Prostate gland (tissue), 2 donors: ENCODE results near the gene DICER1. TPM values are rescaled to one million over a fixed set of nuclear protein-coding genes. Genes with fewer than 3 reads are reported as not detected.
A peak's percentile ranks its signal among the peaks of the same experiment; 100 is the strongest.

Experiments
- DNase-seq: peaks from one replicate; pipeline ENCODE4 v3.0.0-alpha.2; 2019; ENCODE audit warnings: low spot score
- H3K27ac ChIP-seq, 2 donors: fragments of 200-600 bp; sonication (generic); 2 replicates each; pipeline ENCODE4 v1.5.1; 2017 to 2019
- H3K27me3 ChIP-seq: fragments of 200-600 bp; sonication (generic); replicated peaks from 2 replicates; pipeline ENCODE4 v1.5.1; 2019; ENCODE audit not compliant: insufficient read depth
- H3K36me3 ChIP-seq, 2 donors: fragments of 200-600 bp; sonication (generic); 1 replicate in 1 of 2; 2 replicates in 1 of 2; pipeline versions ENCODE4 v1.5.1 to v1.8.1; 2017 to 2019
- H3K4me1 ChIP-seq: fragments of 200-600 bp; sonication (generic); replicated peaks from 2 replicates; pipeline ENCODE4 v1.5.1; 2019
- H3K4me3 ChIP-seq, 2 donors: fragments of 200-600 bp; sonication (generic); 2 replicates each; pipeline ENCODE4 v1.5.1; 2017 to 2019
- H3K9me3 ChIP-seq: fragments of 200-600 bp; sonication (generic); 2 replicates; pipeline ENCODE4 v1.5.1; 2017
- POLR2A ChIP-seq: fragments of 450-650 bp; IDR thresholded peaks from one replicate; pipeline ENCODE4 v1.6.1; 2016; ENCODE audit warnings: antibody characterized with exemption, mild to moderate bottlenecking
- POLR2AphosphoS5 ChIP-seq: sonication (generic); formaldehyde crosslinking; IDR thresholded peaks from one replicate; pipeline ENCODE4 v1.6.1; 2017; ENCODE audit warnings: antibody characterized with exemption
- whole genome bisulfite sequencing: methylation state at CpG from one replicate; pipeline ENCODE4 v1.1.5; 2018; 5-methylcytosine and 5-hydroxymethylcytosine counted together
- intact Hi-C: fragments of 100-400 bp; cut with DNase I; formaldehyde crosslinking; loops from one replicate; pipeline ENCODE4 v1.14.2; 2022
- total RNA-seq, 2 donors: library from RNA; depleted of rRNA; stranded (reverse); fragments of >200 nt; gene quantifications; one replicate each; pipeline ENCODE4 v1.1.0, GENCODE V29; 2016
- TF ChIP-seq, protein P1 (sequence below), 4 experiments: fragments of 200-600 bp in 2 of 4; fragments of 450-650 bp in 2 of 4; sonication (generic) in 2 of 4; IDR thresholded peaks; 1 replicate in 3 of 4; 2 replicates in 1 of 4; pipeline ENCODE4 v1.5.1; 2016 to 2019; ENCODE audit warnings: antibody characterized with exemption in 4 of 4, mild to moderate bottlenecking in 2 of 4, moderate library complexity in 2 of 4

The DICER1 gene
- total RNA-seq, 2 donors from 2014 or later, result 25.4 to 86.3 TPM

DNA sequence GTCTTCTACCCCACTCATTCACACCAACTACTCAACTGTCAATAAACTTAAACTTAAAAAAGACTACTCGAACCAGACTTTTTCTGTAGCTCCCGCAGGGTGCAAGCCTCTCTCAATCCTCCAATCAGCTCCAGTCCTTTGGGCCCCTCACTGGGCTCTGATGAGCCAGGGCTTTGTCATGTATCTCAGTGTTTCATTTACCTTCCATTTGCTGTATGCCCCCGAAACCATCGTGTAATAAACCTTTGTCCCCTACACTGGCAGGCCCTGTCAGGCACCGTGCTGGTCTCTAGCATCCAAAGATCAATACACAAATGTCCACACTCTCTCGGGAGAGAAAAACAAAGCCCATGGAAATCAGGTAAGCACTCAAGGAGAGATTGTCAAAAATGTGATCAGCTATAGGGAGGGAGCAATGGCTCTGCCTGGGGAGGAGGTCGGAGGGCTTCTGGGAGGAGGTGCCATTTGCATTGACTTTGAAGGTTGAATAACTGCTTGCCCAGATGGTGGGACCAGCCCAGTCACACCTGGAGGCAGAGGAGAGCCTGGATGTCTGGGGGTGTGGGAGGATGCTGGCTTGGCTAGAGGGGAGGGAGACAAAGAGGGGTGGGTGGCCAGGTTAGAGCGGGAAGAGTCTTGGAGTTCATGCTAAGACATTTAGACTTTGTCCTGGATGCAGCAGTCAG is 42.1 kb upstream of the DICER1 start:
- TF ChIP-seq POLR2A, result no peak
- TF ChIP-seq, protein P1, sequence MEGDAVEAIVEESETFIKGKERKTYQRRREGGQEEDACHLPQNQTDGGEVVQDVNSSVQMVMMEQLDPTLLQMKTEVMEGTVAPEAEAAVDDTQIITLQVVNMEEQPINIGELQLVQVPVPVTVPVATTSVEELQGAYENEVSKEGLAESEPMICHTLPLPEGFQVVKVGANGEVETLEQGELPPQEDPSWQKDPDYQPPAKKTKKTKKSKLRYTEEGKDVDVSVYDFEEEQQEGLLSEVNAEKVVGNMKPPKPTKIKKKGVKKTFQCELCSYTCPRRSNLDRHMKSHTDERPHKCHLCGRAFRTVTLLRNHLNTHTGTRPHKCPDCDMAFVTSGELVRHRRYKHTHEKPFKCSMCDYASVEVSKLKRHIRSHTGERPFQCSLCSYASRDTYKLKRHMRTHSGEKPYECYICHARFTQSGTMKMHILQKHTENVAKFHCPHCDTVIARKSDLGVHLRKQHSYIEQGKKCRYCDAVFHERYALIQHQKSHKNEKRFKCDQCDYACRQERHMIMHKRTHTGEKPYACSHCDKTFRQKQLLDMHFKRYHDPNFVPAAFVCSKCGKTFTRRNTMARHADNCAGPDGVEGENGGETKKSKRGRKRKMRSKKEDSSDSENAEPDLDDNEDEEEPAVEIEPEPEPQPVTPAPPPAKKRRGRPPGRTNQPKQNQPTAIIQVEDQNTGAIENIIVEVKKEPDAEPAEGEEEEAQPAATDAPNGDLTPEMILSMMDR (IDR thresholded peaks at IDR 0.05), result no peak
- TF ChIP-seq POLR2AphosphoS5, result no peak
- intact Hi-C loops, result no loop called here
- Histone ChIP-seq H3K27me3 (no peaks in the 10 kb centered on the region), H3K36me3 (peaks cover 0 to 5% of the 10 kb centered on the region in 2 donors), H3K4me3 (no peak overlapping the region), H3K9me3 (no peaks in the 10 kb centered on the region), H3K4me1 (no peaks in the 10 kb centered on the region), H3K27ac (no peak overlapping the region)
- no peak for DNase-seq
- 89% methylated on average over 8 of the region's 8 CpGs for WGBS

- no peak for DNase-seq
- H3K27ac ChIP-seq, result no peak overlapping the region
- intact Hi-C loops, result no loop called here
- no peak overlapping the region for H3K4me3 ChIP-seq
- no peaks in the 10 kb centered on the region for H3K9me3 ChIP-seq
- no peaks in the 10 kb centered on the region for H3K4me1 ChIP-seq
- H3K36me3 ChIP-seq, result no peaks in the 10 kb centered on the region
- TF ChIP-seq, protein P1 (IDR thresholded peaks at IDR 0.05), result no peak
- no peak for TF ChIP-seq POLR2A
- TF ChIP-seq POLR2AphosphoS5, result no peak
- no peaks in the 10 kb centered on the region for H3K27me3 ChIP-seq
- 94% methylated on average over 9 of the region's 9 CpGs for WGBS
These were observed 41.0 kb upstream of the DICER1 start for GRCh38 chr14:95198320-95198719.

DNA sequence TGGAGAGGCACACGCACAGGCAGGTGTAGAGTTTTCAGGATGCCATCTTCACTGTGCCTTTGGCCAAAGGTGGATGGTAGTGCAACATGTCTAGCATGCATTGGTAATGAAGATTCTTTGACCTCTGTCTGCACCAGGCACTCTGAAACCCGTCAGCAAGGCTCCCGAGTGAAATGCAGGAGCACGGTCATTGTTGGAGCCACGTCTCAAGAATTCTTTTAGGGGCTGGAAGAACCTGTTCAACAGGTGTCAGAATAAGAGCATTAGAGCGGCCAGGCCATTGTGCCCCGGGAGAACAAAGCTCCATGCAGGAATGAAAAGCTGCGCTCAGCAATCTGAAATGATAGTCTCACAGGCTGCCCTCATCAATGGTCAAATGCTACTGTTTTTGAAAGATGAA is 40.2 kb upstream of the DICER1 start:
- Histone ChIP-seq H3K27ac (no peak overlapping the region), H3K27me3 (no peaks in the 10 kb centered on the region), H3K4me3 (no peak overlapping the region), H3K36me3 (no peaks in the 10 kb centered on the region), H3K4me1 (no peaks in the 10 kb centered on the region), H3K9me3 (no peaks in the 10 kb centered on the region)
- WGBS, result 60% methylated on average over 8 of the region's 8 CpGs
- intact Hi-C loops, result no loop called here
- TF ChIP-seq, protein P1 (IDR thresholded peaks at IDR 0.05), result no peak
- TF ChIP-seq POLR2AphosphoS5, result peak; percentile 45
- DNase-seq, result peak; percentile 67

DNA sequence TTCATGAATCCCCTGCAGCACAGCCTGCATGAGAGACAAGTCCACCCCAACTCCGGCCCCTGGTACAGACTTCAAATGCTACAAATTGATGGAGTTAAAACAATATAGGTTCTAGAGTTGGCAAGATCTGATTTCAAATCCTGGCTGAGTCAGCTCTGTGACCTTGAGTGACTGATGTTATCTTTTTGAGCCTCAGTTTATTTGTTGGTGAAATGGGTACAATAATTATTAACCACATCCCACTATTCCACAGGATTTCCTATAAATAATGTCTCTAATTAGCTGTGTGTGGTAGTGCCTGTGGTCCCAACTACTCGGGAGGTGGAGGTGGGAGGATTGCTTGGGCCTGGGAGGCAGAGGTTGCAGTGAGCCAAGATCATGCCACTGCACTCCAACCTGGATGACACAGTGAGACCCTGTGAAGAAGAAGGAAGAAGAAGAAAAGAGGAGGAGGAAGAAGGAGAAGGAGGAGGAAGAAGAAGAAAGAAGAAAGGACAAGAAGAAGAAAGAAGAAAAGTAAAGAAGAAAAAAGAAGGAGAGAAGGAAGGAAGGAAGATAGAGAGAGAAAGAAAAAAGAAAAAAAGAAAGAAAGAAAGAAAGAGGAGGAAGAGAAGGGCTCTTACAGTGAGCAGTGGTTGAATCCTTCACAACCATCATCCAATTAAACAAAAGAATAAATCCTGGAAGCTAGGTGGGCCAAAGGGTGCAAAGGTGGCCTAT is 39.7 kb upstream of the DICER1 start:
- TF ChIP-seq POLR2AphosphoS5, result no peak
- TF ChIP-seq, protein P1 (IDR thresholded peaks at IDR 0.05), result no peak
- TF ChIP-seq POLR2A, result no peak
- no peak overlapping the region for H3K4me3 ChIP-seq
- H3K36me3 ChIP-seq, result no peaks in the 10 kb centered on the region
- DNase-seq, result no peak
- H3K27me3 ChIP-seq, result no peaks in the 10 kb centered on the region
- 88% methylated on average over 2 of the region's 2 CpGs for WGBS
- no peak overlapping the region for H3K27ac ChIP-seq
- H3K9me3 ChIP-seq, result no peaks in the 10 kb centered on the region
- no peaks in the 10 kb centered on the region for H3K4me1 ChIP-seq
- intact Hi-C loops, result no loop called here

DNA sequence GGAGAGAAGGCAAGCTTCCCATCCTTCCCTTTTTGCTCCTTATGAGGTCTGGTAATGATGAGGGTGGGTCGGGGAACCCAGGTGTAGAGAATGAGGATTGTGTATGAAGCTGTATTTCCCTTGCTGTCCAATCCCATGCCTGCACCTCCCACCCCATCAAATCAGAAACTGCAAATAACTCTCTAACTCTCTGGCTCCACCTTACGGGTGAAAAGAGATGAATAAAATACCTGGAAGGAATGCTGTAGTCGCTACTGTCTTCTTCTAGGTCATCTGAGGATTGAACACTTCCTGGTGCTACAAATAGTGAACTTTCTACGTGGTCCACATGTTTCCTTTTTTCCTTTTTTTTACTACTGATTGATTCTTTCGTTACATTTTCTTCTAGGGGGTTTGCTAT is 38.9 kb upstream of the DICER1 start:
- Histone ChIP-seq H3K9me3 (no peaks in the 10 kb centered on the region), H3K27ac (no peak overlapping the region), H3K27me3 (no peaks in the 10 kb centered on the region), H3K4me1 (no peaks in the 10 kb centered on the region), H3K4me3 (no peak overlapping the region), H3K36me3 (no peaks in the 10 kb centered on the region)
- 69% methylated on average over 5 of the region's 5 CpGs for WGBS
- intact Hi-C loops, result no loop called here
- no peak for DNase-seq
- TF ChIP-seq POLR2A (no peak), POLR2AphosphoS5 (no peak)
- TF ChIP-seq, protein P1 (IDR thresholded peaks at IDR 0.05), result no peak
